Stimulated activated CD4-positive, alpha-beta T cell treated with anti-CD3 and anti-CD28 coated beads, TNF-alpha, amount 100 ng/mL, for 4 hours (primary cell): Measurements from ENCODE around the gene FAM237A.

ENCODE experiments used
- DNase-seq, 3 experiments: peaks; one replicate each; pipeline ENCODE4 v3.0.0-alpha.2; 2020; ENCODE audit warnings: low read depth in 3 of 3

Gene FAM237A

DNA sequence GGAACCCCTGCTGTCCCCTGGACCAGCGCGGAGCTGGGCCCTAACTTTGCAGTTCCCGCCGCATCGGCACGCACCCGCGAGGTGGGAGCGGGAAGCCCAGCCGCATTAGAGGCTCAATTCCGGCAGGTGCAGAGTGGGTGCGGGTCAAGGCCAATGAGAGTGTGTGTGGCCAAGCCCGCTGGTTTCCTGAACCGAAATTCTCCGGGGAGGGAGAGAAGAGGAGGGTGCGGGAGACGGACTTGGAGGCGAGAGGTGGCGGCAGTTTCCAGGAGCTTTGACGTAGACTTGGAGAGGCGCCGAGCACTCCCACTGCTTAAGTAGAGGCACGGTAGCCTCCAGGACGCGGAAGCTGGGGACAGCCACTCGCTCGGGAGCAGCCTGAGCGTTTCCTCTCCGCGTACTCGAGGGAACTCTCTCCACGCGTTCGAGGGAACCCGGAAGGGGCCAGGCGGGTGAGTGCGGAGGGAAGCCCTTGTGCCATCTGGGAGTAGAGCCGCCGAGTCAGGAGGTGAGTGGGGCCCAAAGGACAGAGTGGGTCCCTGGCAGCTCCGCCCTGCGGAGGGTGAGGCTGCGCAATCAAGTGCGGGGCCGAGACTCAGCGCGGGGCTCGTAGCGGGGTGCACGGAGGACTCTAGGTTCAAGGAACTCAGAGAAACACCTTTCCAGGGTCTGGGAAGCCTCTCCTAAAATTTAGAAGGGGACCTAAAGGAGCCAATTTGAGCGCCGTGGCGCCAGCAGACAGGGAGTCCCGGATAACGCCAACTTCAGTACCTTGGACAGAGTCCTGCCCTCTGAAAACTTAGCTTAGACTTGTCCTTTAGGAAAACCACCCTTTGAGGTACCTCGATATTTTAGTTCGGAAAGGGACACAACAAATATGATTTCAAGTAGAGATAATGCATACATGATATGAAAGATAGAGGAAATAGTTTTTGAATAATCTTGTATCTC is at the start of gene FAM237A:
TSS of gene FAM237A (plus strand) at position 413 of the 951 bp plus-strand sequence. CDS start 1,750 bp downstream, outside the sequence.
- no peak for DNase-seq

DNA sequence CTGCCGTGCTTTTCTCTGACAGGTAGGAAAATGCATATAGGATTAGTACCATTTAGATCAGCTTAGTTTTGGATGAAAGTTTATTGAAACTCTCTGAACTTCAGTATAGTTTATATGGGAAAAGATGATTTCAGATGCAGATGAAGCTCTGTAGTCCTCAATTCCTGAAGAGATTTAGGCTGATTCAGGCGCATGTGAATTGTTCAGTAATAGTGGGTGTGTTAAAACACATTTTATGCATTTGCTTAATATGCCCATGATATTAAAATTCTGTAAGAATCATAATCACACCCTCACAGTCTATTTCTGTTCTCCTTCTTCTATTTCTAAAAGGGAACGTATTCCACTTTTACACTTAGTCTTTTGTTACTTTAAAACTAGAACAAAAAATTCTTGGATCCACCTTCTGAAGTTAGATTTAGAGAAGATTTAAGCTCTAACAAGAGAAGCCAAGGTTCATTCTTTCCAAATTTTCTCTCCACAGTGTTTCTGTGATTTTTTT is 44.5 kb upstream of the FAM237A start:
- DNase-seq: no peak

- DNase-seq: no peak
Measured at GRCh38 chr2:206603243-206603642, 39.0 kb upstream of the FAM237A start.

GRCh38 chr2:206610451-206610850 is 31.8 kb upstream of the FAM237A start:
- DNase-seq: no peak

DNA sequence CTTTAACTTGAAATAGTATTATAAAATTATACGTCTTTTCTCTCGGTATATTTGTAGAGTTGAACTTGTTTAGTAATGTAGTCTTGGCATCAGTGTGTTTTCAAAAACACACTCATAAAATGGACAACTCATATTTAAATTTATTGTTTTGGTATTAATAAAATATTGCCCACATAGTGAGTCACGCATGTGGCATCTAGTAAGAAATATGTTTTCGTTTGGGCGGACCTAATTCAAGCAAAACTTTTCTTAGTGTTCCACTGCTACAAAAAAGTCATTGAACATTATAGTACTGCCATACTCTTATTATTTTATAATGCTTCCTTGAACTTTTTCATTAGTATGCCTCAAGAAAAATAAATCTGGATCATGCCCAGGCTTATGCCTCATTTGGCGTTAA is 31.1 kb upstream of the FAM237A start:
- no peak for DNase-seq

GRCh38 chr2:206611736-206612135 is 30.6 kb upstream of the FAM237A start:
- DNase-seq: no peak

DNA sequence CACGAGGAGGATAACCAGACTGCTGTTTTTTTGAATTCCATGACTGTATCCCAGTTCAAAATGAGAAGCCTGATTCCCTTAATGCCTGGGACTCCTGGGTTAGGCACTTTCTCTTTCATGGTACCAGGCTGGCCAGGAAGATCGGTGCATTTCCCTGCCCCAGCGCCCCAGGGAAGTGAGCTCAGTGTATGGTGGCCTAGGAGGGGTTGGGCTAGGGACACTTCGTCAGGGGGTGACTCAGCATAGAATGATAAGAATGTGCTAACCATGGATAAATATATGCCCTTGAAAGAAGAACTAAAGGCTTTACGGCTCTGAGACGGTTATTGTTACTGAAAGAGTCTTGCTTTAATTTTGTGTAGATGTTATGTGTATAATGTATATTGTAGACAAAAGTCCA is 27.5 kb upstream of the FAM237A start:
- no peak for DNase-seq

- DNase-seq: no peak
Measured at GRCh38 chr2:206615417-206616089, 26.7 kb upstream of the FAM237A start.

DNA sequence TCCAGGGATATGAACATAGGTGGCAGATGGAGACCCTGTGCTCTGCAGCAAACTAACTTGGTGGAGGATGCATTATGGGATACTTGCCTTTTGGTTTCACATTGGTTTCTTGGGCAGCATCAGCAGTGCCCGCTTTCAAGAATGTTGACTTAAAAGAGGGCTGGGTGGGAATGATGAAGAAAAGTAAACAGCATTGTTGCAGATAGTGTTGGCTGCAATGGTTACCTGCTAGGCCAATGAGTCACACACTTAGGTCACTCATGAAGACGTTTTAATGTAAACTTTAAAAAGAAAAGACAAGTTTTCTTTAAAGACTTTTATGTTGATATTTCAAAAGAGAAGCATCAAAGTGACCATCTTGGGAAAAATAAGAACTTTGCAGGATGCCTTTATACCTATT is 26.1 kb upstream of the FAM237A start:
- no peak for DNase-seq

DNA sequence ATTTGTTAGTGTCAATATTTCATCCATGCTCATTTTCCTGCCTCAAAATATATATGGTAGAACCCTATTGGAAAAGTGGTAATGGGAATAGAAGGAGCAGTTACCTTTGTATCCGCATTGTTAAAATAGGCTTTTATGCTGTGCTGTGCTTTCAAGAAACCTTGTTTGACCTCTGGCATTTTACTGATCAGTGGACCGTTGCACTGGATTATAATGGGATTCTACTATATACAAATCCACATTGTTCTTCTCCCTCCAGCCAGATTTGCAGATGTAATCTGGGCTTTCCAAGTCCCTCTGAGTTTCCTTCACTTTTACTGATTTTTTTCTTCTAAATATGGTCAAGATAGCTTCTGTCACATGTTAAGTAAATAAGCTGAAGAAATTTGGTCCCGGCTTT is 23.3 kb upstream of the FAM237A start:
- DNase-seq: no peak

GRCh38 chr2:206626108-206626507 is 16.2 kb upstream of the FAM237A start:
- DNase-seq: no peak

DNA sequence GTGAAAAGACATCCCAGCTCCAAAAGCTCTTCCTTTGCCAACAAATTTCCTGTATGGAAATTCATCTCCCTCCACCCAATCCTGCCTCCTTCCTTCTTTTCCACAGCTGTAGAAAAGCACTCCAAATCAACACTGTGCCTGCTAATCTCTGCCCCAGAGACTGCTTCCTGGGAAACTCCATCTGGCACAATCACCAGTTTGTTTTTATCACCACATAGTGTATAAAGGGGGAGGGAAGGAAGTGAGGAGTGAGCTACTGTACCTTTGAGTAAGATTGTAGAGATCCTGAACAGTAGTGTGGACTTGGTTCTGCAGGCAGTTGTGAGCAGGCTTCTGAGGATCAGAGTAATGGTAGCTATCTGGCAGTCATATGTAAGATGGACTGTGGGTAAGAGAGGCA is 14.7 kb upstream of the FAM237A start:
- DNase-seq: no peak

DNA sequence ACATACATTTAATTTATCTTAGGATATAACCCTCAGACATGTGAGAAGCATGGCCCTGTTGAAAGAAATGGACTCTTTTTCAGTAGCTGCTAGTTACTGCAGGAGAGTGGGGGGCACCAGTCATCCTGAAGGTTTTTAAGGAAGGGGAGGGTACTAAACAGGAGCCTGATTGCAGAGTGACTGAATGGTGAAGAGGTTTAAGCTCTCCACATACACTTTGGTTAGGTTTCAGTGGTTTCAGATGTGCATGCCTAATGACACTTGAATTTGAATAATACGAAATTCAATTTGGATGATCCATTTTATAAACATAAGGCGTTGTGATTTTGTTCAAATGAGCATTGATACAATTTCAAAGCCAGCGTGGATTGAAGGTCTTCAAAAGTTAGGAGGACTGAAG is 10.9 kb upstream of the FAM237A start:
- DNase-seq: no peak

DNA sequence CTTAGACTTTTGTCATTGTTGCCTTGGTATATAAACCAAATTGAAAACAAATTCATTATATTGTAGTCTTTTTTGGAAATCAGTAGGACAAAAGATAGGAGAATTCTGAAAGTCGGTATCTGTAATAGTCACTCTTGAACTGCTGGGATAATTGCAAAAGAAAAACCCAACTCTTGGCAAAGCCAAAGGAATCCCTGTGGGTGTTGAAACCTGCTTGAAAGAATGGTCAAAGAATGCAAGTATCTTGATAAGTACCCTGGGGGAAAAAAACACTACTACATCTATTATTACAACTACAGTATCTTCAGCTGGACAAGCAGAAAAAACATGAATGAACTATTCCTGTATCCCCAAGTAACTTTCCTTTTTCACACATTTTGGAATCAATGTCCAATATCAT is 7.3 kb upstream of the FAM237A start:
- DNase-seq: no peak

GRCh38 chr2:206639636-206640035 is 2.7 kb upstream of the FAM237A start:
- no peak for DNase-seq

- DNase-seq: no peak
Measured at GRCh38 chr2:206641226-206641625, 1.1 kb upstream of the FAM237A start.

- DNase-seq: no peak
Measured at GRCh38 chr2:206647985-206648384, 5.7 kb downstream of the FAM237A start.

DNA sequence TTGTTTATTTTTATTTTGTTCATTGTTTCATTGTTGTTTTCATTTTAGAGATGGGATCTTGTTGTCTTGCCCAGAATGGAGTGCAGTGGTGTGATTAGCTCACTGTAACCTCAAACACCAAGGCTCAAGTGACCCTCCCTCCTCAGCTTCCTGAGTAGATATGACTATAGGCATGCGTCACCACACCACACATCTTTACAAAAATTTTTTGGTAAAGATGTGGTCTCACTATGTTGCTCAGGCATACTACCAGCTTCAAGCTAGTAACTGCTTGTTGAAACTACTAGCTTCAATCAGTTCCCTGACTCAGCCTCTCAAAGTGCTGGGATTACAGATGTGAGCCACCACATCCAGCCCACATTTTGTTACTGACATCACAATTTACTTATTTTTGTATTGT is 14.8 kb downstream of the FAM237A start:
- no peak for DNase-seq

GRCh38 chr2:206665251-206665650 is 23.0 kb downstream of the FAM237A start:
- DNase-seq: no peak

DNA sequence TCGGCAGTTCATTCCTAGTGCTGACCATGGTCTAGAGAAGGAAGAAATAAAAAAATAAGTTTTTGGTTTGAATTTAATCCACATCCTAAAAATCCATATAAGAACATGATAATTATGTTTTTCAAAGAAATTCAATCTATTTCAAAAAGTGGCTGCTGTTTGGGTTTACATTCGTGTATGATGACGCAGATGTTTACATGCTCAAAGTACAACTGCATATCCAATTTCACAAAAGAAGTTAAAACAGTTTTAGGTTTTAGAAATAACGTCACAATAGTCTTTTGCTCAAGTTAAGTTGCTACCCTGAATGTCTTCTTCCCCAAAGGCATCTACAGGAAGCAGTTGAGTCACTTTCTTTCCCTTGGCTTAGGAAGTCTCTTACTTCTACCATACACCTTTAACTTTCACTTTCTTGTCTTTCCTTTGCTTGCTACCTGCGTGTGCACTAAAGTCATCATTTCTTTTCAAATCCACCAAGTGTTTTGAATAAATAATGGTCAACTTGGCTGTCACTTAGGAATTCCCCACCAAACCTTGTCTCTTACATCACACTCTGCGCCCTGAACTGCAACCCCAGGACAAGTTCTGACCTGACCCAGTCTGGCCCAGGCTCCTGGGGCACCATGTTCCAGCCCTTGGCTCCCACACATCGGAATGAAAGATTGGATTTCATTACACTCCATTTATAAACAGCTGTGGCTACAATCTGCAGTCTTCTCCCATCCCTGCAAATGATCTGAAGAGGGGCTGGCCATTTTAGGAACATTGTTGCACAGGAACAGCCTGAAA is 28.4 kb downstream of the FAM237A start:
- no peak for DNase-seq

DNA sequence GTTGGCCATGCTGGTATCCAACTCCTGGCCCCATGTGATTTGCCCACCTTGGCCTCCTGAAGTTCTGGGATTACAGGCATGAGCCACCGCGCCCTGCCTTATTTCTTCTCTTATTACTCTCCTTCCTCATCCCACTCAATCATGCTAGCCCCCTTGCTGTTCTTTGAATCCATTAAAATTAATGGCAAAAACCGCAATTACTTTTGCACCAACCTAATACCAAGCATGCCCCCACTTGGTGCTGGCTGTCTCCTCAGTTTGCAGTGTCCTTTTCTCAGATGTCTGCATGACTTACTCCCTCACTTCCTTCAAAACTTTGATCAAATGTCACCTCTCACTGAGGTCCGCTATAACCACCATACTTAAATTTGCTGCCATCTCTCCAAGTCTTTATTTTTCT is 41.3 kb downstream of the FAM237A start:
- no peak for DNase-seq

DNA sequence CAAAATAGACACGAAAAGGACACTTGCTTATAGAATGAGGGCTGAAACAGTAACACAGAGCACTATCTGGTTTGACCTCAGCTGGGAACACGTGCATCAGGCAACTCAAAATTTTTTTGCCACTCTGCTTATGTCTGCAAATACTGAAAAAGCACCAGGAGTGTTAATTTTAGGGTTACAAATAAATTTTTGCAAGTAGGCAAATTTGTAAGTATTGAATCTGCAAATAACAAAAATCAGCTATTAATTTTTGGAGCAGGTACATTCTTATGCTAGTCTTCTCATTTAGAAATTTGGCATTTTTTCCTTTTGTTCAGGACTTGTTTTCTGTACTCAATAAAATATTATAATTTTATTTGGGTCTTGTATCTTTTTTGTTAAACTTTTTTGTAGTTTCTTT is 46.2 kb downstream of the FAM237A start:
- no peak for DNase-seq
